Activated CD4-positive, alpha-beta T cell treated with anti-CD3 and anti-CD28 coated beads for 48 hours (primary cell): ENCODE measurements around the gene MCM3.

ENCODE experiments used
- DNase-seq: peaks from one replicate; pipeline ENCODE4 v3.0.0-alpha.2; 2020

The MCM3 gene

DNA sequence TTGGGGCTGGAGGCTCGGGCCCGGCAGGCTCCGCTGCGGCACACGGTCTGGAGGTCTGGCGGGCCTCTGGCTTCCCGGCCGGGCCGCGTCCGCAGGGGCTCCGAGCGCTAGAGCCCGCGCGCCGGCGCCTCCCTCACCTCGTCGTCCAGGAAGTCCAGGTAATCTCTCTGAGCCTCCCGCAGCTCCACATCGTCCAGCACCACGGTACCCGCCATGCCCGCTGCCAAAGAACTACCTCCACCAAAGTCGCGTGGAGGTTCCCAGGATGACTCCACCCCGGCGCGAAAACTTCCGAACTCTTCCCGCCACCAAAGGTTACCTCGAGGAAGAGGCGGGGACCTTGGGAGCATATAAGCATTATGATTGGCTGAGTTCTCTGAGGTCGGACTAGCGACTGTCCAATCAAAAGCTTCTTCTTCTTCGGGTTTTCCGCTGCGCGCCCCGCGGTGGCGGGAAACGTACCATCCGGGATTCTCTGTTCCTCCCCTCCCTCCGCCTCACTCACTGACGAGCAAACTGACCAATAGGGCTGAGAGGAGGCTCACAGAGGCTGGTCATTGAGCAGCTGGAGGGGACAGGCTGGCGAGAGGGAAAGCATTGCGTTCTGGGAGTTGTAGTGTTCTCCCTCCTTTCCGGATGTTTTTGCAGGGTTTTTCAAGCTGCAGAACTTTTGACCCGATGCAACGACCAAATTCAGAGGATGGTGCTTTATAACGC lies at the start of gene MCM3:
TSS of gene MCM3 (minus strand) at position 283 of the 717 bp plus-strand sequence. CDS start at position 215, 68 bp downstream.
- peak; percentile 97 for DNase-seq

DNA sequence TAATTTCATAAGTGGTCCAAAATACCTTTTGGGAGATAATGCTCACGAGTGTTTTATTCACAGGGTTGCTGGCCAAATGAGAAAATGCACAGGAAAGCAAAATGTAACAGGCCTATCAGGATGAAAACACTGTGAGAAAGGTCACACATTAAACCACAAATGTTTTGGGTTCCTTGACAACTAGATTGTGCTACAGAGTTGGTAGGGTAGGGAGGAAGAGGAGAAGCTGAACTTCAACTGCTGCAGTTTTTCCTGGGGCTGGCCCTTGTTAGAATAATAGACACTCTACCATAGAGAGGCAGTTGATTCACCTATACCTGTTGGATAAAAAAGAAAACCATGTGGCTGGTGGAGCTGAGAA lies 49.3 kb upstream of the MCM3 start:
- DNase-seq: no peak

DNA sequence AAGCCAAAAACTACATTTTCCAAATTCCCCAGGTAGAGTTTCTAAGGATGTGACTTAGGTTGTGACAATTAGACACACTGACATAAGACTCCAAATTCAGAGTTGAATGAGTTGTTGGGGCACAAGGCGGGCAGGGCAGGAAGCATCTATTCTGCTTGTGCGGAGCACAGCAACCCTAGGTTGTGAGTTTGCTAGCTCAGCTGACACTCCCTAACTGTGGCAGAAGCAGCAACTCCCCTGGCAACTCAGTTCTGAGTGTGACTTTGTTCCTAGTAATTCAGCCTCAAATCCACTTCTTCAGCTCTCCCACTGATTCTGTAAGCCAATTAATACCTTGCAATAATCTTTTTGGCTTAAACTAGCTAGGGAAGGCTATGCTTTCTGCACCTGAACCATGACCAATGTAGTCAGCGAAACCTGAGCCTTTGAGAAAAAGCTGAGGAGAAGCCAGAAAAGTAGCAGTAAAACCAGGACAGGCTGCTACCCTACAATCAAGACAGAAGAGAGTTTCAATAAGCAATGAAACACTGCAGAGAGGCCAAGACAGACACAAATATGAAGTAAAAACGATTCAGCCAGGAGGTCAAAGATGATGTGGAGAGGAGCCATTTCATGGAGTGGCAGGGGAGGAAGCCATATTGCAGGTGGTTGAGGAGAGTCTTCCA lies 47.4 kb upstream of the MCM3 start:
- DNase-seq: no peak

DNA sequence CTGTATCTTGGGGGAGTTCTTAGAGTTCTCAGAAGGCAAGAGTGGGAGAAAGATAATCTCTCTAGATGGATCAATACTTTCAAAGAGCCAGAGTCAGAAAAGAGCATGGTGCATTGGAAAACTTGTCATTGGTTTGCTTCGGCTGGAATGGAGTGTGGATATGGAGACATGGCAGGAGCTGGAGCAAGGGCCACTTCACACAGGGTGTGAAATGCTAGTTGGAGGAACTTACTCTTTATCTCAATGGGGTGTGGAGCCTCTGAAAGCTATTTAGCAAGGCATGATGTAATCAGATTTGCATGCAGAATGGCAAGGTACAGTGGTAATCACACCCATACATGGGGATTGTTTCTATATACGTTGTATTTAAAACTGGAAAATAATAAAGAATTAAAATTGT lies 45.9 kb upstream of the MCM3 start:
- no peak for DNase-seq

DNA sequence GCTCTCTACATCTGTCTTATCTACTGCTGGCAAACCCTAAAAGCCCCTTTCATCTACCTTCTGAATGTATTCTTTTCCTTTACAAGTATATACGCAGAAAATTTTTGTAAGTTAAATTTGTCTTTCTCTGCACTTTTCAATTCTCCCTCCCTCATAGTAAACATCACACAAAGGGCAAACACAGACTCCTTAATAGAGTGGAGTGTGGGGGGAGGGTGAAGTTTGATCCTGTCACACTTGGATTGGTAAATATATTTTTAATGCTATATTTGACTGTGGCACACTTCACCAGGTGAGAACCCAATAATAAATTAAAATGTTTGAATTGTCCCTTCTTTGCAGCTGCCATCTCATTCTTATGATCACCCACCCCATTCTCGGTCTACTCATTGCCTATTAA lies 44.2 kb upstream of the MCM3 start:
- no peak for DNase-seq

DNA sequence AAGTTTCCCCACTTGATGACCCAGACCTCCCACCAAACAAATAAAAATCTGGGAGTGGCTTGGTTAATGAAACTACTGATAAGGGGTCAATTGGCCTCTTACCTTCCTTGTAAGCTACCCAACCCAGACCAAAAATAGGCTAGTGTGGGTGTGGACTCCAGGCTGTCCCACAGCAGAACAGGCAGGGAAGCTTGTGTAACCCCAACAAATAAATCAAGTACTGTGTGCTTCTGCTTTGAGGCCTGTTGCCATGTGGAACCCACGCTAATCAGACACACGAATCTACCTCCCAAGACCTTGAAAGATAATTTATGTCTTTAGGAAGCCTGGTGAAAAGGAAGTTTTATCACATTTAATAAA lies 43.7 kb upstream of the MCM3 start:
- no peak for DNase-seq

DNA sequence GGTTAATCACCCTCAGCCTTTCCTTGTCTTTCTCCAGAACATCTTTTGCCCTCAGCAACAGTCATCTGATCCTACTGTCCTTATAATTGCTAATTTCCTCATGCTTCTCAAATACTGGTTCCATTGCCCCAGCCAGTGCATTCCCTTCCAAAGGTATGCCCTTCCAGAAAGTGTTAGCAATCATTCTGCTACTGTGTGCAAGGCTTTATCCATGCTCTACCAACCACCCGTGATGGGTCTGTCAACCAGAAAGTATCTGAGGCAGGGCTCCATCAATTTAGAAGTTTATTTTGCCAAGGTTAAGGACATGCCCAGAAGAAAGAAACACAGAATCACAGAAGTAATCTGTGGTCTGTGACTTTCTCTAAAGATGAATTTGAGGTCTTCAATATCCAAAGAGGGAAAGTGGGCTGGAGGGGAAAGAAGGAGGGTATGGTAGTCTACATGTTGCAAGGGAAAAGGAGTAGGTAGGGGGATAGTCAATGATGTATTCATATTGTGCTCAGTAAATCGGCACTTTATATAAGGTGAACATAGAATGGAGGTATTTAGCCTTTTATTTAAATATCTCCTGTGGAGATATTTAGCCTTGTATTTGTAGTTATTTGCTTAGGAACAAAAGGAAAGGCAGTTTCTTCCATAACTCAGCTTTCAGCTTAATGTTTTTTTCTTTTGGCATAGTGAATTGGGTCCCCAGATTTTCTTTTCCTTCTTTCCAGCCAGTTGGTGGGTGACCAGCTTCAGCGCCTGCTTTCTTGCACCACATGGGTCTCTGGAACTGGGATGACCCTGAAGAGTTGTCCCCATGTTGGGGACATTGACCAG lies 42.2 kb upstream of the MCM3 start:
- DNase-seq: no peak

DNA sequence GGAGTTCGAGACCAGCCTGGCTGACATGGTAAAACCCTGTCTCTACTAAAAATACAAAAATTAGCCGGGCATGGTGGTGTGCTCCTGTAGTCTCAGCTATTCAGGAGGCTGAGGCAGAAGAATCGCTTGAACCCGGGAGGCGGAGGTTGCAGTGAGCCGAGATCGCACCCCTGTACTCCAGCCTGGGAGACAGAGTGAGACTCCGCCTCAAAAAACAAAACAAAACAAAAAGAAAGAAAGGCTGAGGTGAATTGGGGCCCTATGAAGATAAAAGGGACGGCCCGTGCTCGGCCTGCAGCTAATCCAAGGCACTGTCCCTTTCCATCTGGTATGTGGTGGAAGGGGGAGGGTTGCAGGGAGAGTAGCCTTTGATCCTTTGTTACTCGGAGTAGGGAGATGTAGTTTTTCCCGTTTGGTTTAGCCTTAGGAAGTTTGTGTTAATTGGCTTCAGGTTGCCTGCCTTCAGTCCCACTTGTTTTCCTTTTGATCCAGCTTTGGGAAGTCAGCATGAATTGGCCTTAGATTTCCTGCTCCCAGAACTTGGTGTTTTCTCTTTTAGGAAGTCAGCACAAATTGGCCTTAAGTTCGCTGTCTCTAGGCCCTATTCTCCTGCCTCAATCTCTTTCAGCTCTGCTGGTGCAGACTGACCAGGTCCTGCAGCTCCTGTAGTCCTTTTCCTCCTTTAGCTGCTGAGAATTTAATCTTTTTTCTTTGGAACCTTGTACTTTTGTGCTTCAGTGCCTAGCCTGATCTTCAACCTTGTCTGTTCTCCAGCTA lies 41.3 kb upstream of the MCM3 start:
- no peak for DNase-seq

DNA sequence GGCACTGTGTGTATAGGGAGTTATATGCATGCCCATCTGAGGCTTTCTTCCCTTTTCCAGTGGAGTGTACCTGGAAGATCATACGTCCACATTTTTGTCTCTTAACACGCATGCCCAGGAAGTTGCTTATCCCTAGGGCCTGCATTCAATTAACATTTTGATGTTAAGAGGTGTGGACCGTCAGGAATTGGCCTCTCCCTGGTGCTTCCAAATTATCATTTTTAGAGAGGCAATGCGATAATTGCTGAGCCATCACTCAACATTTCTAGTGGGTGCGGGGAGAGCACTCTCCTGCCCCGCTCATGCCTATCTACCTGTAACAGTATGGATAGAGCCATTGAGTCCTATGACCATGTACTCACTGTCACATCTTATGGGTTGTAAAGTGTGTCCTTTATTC lies 39.6 kb upstream of the MCM3 start:
- DNase-seq: no peak

DNA sequence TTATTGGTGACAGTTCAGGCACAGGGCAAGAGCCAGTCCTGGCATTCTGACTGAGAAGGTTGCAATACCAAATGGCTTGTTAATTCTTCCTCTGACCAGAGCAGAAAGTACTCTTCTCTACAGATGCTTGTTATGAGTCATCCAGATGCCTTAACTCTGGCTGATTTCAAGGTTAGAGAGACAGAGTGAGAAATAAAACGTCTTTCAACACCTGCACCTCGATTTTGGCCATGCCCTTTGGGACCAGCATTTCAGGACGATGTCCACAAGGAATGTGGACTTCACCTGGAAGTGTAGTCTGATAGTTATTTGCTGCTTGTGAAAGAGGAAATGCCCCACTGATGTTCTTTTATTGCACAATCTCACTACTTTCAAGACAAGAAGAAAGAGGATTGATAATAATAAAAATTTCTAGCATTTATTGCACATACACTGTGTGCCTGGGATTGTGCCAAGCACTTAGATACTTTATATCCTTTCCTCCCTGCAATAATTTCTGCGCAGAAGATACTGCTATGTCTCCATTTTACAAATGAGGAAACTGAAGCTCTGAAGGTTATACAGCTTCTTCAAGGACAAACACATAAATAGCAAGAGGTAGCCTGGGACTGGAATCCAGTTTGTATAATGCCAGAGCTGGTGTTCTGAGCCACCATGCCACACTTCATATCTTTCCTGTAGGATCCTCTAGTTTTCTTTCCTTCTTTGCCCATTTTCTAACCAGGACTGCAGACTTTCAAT lies 33.5 kb upstream of the MCM3 start:
- DNase-seq: no peak

DNA sequence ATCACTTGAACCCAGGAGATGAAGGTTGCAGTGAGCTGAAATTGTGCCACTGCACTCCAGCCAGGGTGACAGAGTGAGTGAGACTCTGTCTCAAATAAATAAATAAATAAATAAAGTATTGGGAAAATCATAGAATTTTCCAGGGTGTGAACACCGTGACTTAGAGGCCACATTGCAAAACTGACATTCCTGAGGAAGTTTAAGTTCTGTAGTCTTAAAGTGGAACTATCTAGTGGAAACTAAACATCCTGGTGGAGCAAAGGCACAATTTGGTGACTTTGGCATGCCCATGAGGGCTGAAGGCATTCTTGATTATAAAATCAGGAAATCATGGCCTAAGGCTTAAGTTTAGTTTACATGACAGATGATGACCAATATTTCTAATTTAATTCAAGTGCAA lies 32.7 kb upstream of the MCM3 start:
- no peak for DNase-seq

DNA sequence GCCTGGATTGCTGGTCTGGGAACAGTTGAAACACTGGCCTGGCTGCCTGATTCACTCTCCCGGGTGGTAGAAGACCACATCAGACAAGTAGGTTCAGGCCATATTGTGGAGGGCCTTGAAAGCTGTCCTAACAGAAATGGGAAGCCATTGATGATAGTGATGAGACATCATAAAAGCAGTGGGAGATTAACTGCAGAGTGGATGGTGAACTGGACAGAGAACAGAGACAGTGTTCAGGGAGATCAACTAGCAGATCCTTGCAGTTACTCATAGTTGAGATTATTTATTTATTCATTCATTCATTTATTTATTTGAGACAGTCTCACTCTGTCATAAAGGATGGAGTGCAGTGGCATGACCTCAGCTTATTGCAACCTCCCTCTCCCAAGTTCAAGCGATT lies 30.2 kb upstream of the MCM3 start:
- no peak for DNase-seq

DNA sequence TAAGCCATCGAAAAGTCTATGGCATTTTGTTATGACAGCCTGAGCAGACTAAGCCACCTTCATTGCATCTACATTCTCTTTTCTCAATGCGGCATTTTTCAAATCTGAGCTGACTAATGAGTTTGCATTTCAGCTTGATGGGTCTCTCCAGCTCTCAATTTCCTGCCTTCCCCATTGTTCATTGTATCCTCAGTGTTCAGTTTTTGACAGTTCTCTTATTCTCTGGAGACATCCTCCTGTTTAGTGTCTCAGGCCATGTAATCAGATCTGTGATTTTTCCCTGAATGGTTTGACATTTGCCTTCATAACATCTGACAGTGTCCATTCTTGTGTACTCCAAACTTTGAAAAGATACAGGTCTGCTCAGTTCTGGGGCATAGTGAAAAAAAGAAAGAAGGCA lies 27.9 kb upstream of the MCM3 start:
- DNase-seq: no peak

DNA sequence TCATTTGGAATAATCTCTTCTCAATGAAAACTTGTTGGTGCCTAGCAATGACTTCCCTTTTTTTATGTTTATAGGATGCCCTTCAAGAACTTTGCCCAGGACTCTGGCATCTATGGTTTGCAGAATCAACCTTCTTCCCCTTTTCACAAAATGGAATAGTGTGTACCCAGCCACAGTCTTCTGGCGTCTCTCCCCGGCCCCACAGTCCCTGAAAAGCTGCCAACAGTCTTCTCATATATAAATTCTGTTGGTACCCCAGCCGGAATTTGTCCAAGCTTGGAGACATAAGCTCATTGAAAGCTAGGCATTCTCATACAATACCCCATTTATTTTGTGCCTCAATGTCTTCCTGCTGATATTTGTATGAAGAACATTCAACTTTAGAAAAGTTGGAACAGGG lies 26.4 kb upstream of the MCM3 start:
- DNase-seq: no peak

DNA sequence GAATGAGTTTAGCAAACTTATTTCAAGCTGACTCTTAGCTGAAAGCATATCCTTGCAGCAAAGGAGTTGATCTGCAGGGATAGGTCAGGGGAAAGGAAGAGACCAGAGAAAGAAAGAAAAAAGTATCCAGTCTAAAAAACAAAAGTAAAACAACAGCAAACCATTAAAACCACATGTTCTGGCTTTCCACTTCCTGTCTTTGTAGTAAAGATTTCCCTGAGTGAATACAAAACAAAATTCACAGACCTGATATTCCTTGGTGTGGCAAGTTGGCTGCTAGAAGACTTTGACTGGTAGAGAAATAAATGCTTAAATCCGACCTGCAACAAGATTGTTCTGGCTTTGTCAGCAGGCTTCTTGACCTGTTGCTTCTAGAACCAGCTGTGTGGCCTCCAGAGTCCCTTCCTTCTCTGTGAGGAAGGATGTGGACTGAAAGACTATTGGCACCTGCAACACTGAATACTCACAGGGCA lies 23.4 kb upstream of the MCM3 start:
- no peak for DNase-seq

DNA sequence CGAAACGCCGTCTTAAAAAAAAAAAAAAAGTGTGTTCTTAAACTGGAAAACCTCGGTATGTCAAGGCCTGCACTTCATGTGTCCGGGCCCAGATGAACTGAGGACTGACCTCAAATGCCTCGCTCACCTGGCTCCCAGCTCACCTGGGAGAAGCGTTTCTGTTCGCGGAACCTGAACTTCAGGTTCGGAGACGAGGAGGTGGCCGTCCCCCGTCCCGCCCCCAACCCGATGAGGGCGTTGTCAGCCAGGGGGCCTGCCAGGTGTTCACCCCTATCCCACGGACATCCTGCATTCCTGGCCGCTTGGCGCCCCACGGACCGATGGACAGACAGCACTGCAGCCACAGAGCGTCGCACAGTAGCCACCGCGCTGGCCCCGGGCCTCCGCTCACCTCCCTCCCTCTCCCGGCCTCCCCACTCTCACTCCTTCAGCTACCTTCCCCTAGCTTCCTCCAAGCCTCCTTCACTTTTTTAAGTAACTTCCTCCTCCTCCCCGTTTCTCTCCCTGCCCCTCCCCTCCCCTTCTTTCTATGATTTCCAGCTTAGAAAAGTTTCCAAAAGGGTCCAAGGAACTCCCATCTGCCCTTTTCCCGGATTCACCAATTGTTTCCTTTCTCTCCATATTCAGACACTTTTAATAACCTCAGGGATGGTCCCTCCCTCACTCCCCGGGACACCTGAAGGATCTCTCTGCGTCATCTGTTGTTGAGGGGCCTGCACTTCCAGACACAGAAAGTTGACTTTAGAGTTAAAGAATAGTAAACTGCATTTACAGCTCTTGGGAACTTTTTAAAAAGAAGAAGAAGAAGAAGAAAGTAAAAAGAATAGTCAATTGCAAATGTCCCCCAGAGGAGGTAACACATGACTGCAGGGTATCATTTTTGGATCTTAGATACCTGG lies 22.7 kb upstream of the MCM3 start:
- DNase-seq: no peak

DNA sequence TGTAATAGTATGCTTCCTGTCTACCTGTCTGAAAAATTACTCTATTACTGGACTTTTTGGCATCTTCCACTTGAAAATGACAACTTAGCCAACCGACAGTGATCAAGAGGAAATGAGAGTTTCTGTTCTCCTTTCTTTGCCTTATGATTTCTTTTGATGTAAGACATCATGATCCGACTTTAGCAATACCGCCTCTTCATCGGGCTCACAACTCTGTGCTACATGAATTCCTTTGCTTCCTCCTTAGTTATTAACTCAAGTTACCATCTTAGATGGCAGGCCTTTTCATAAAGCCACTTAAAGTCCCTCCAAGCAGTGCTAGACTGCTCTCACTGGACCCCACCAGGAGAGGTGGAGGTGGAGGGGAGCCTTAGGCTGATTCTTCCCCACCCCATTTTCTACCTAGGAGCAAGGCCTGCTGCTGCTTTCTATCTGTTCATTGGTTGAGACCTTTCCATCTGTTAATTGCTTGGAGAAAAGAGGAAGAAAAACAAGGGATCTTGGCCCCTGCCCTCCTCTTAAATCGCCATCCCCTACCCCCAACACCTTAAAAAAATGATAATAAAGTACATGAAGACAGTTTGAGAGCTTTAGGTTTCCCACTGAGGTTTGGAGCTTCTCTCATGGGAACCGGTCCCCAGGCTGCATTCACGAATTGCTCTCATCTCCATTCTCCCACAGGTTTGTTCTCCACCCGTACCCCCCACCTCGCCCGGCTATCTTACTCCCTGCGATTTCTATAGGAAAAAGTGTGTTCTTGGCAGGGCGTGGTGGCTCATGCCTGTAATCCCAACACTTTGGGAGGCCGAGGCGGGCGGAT lies 21.6 kb upstream of the MCM3 start:
- DNase-seq: no peak

DNA sequence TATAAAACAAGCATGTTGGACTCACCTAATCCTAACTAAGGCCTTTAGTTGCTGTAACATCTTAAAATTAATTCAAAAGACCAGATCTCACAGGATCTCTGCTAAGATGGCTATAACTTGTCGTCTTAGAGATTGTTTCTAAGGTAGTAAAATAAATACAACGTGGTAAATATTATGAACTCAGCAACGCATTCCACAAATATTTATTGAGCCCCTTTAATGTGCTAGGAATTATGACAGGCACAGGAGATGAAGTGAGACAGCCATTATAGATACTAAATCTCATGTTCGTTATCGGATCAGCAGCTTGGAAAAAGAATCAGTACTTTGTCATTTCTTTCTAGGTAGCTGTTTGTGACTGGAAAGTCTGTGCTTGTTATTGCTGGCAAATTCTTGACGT lies 20.9 kb upstream of the MCM3 start:
- no peak for DNase-seq

DNA sequence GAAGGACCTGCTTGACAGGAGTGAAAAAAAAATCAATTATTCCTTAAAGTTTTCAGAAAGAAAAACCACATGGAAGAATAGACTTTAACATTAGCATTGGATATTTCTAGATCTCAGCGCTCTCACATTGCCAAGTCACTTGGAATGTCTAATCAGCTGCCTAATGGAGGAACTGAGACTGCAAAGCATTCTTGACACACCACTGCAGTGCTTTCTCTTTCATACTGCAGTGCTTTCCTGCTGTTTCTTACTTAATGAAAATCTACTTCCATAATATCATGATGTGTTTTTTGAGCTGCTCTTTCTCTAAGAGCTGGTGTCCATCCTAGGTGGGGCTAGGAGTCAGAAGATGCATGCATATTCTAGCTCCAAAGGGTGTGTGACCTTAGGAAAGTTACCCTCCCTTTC lies 20.4 kb upstream of the MCM3 start:
- DNase-seq: no peak

DNA sequence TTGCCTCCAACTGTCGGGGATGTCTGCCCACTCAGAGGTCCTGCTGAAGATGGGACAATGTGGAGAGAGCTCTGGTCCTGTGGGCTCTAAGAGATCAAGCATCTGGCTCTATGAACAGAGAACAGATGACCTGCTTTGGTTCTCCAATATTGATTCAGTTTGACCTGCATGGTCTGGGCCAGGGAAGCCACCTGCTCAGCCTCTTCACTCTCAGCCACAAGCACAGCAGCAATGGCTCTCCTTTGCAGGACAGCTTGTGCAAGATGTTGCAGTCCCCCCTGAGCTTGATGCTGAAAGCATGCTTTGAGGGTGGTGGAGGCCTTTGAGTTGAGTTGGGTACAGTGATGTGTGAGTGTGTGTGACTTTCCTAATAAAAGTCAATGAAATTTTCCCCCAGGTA lies 18.6 kb upstream of the MCM3 start:
- DNase-seq: no peak

DNA sequence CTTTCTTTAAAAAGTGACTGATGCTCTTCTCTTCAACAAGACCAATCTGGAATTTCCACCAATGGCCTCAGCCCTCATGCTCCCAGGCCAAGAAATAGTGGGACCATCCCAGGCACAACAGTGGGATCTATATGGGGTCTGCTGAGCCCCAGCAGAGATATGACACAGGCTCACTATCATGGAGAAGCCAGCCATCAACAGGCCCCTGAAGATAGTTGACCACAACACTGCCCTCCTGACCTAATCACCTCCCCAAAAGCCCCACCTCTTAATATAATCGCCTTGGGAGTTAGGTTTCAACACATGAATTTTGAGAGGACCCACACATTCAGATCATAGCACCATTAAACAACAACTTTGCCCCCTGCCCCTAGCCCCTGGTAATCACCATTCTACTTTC lies 16.8 kb upstream of the MCM3 start:
- DNase-seq: no peak
